Small intestine (tissue), 7 donors: ENCODE results near the gene ZNF239. TPM values are rescaled to one million over a fixed set of nuclear protein-coding genes. Genes with fewer than 3 reads are reported as not detected.
"Not testable (repeated sequence)": the region's sequence is repeated elsewhere in the genome, so short reads cannot be mapped to it uniquely, and the experiment has no call there.

Experiments
- DNase-seq, 2 donors: peaks; one replicate each; pipeline versions ENCODE4 v3.0.0 to v3.0.0-alpha.2; 2013
- FAIRE-seq: peaks from 2 replicates; lab custom pipeline; 2012; peaks lifted over from hg19 to GRCh38; lab: Jason Lieb, UNC
- H3K27ac ChIP-seq, 3 donors: one replicate each; pipeline ENCODE4 v1.5.1; 2013; ENCODE audit warnings: low read length in 2 of 3, mild to moderate bottlenecking in 2 of 3, control low read depth in 1 of 3, inconsistent platforms in 1 of 3, low read depth in 1 of 3, moderate library complexity in 1 of 3
- H3K27me3 ChIP-seq, 3 donors: one replicate each; pipeline ENCODE4 v1.6.1; 2013; ENCODE audit warnings: low read length in 3 of 3, inconsistent platforms in 1 of 3; ENCODE audit not compliant: control insufficient read depth in 3 of 3, insufficient read depth in 3 of 3
- H3K36me3 ChIP-seq, 3 donors: one replicate each; pipeline ENCODE4 v1.6.1; 2013; ENCODE audit warnings: low read length in 3 of 3, inconsistent platforms in 1 of 3, low read depth in 1 of 3, mild to moderate bottlenecking in 1 of 3, moderate library complexity in 1 of 3; ENCODE audit not compliant: control insufficient read depth in 3 of 3, insufficient read depth in 2 of 3
- H3K4me1 ChIP-seq, 3 donors: one replicate each; pipeline ENCODE4 v1.6.1; 2013; ENCODE audit warnings: low read length in 2 of 3, inconsistent platforms in 1 of 3, low read depth in 1 of 3, mild to moderate bottlenecking in 1 of 3, moderate library complexity in 1 of 3; ENCODE audit not compliant: control insufficient read depth in 3 of 3, insufficient read depth in 2 of 3
- H3K4me3 ChIP-seq, 3 donors: one replicate each; pipeline ENCODE4 v1.5.1; 2013; ENCODE audit warnings: low read length in 3 of 3, control low read depth in 1 of 3, inconsistent platforms in 1 of 3, low read depth in 1 of 3, mild to moderate bottlenecking in 1 of 3, moderate library complexity in 1 of 3
- H3K9me3 ChIP-seq, 2 donors: one replicate each; pipeline ENCODE4 v1.6.1; 2013; ENCODE audit warnings: low read depth in 1 of 2, low read length in 1 of 2; ENCODE audit not compliant: control insufficient read depth in 2 of 2, insufficient read depth in 1 of 2
- WGBS, 3 donors: extraction: QIAGEN DNeasy Blood & Tissue Kit; methylation state at CpG; one replicate each; pipeline ENCODE4 v1.1.7; 2013; 5-methylcytosine and 5-hydroxymethylcytosine counted together
- polyA plus RNA-seq, 4 donors: library from polyadenylated mRNA; stranded (reverse) in 3 of 4; unstranded in 1 of 4; fragments of 200-250 nt in 3 of 4; fragments of 120-200 nt in 1 of 4; gene quantifications; one replicate each; pipeline versions ENCODE4 v1.2.1 to v1.2.3, GENCODE V29; 2013
- donor health status: healthy with polysubstance abuse.
- donor health status: control.
- donor health status: control.
- donor health status: Bipolar disorder and iron deficiency.
- donor health status: healthy.

ZNF239 gene
- polyA plus RNA-seq, 4 donors, result 0.54 to 9.4 (median 2.6) TPM; not detected in 1

GRCh38 chr10:43606323-43607198, 32.1 kb upstream of the ZNF239 start, which contains the start of gene ZNF485:
Gene ZNF485, plus strand, starts transcription at chr10:43606438. Its CDS starts 613 bp downstream, at chr10:43607051.
- FAIRE-seq (no peak), DNase-seq (peak; percentile 47 to 84)
- H3K9me3 ChIP-seq, result peaks cover 0 to 3% of the 10 kb centered on the region in 2 donors
- peaks cover 0 to 18% (median 0%) of the 10 kb centered on the region in 3 donors for H3K36me3 ChIP-seq
- WGBS, 3 donors, result 2 to 3% (median 2%) methylated on average over 54 to 58 of the region's 58 CpGs
- peaks cover 0 to 10% (median 4%) of the 10 kb centered on the region in 3 donors for H3K4me1 ChIP-seq
- H3K27me3 ChIP-seq, result no peaks in the 10 kb centered on the region
- peak within 1 kb of the TSS in 2 of 3 donors; percentile 47 to 58 for H3K27ac ChIP-seq
- H3K4me3 ChIP-seq, result peak within 1 kb of the TSS; percentile 59 to 77 (median 72)

- H3K27me3 ChIP-seq, result no peaks in the 10 kb centered on the region
- H3K4me1 ChIP-seq, result peaks cover 0 to 10% (median 4%) of the 10 kb centered on the region in 3 donors
- H3K9me3 ChIP-seq, result peaks cover 0 to 3% of the 10 kb centered on the region in 2 donors
- no peak overlapping the region for H3K27ac ChIP-seq
- WGBS, 3 donors, result 51 to 61% (median 59%) methylated on average over 12 of the region's 12 CpGs
- H3K36me3 ChIP-seq, result peaks cover 0 to 15% (median 0%) of the 10 kb centered on the region in 3 donors
- no peak for FAIRE-seq
- no peak for DNase-seq
- peak overlapping the region in 2 of 3 donors; percentile 59 to 77 for H3K4me3 ChIP-seq
These were observed 31.5 kb upstream of the ZNF239 start for GRCh38 chr10:43605850-43606322.

GRCh38 chr10:43601576-43601975, 27.2 kb upstream of the ZNF239 start:
- not testable (repeated sequence) for H3K9me3 ChIP-seq, H3K4me3 ChIP-seq, DNase-seq, H3K36me3 ChIP-seq, H3K27ac ChIP-seq, FAIRE-seq, H3K27me3 ChIP-seq, H3K4me1 ChIP-seq
- WGBS, 3 donors, result 86 to 89% (median 88%) methylated on average over 6 of the region's 6 CpGs

GRCh38 chr10:43599333-43599732, 24.9 kb upstream of the ZNF239 start:
- DNase-seq, result no peak
- peaks cover 0 to 3% of the 10 kb centered on the region in 2 donors for H3K9me3 ChIP-seq
- 78 to 86% (median 78%) methylated on average over 2 of the region's 2 CpGs for WGBS, 3 donors
- H3K27ac ChIP-seq, result no peak overlapping the region
- H3K27me3 ChIP-seq, result no peaks in the 10 kb centered on the region
- H3K4me3 ChIP-seq, result no peak overlapping the region
- FAIRE-seq, result no peak
- peaks cover 2 to 14% (median 7%) of the 10 kb centered on the region in 3 donors for H3K4me1 ChIP-seq
- no peaks in the 10 kb centered on the region for H3K36me3 ChIP-seq

- 61 to 77% (median 64%) methylated on average over 2 of the region's 2 CpGs for WGBS, 3 donors
- no peak overlapping the region for H3K27ac ChIP-seq
- H3K9me3 ChIP-seq, result peaks cover 0 to 3% of the 10 kb centered on the region in 2 donors
- H3K4me3 ChIP-seq, result no peak overlapping the region
- H3K36me3 ChIP-seq, result no peaks in the 10 kb centered on the region
- FAIRE-seq, result no peak
- no peaks in the 10 kb centered on the region for H3K27me3 ChIP-seq
- peaks cover 2 to 17% (median 7%) of the 10 kb centered on the region in 3 donors for H3K4me1 ChIP-seq
- no peak for DNase-seq
These were observed 24.0 kb upstream of the ZNF239 start for GRCh38 chr10:43598446-43598845.

- Histone ChIP-seq H3K27ac (no peak overlapping the region), H3K27me3 (no peaks in the 10 kb centered on the region), H3K4me3 (no peak overlapping the region), H3K4me1 (peaks cover 2 to 17% (median 7%) of the 10 kb centered on the region in 3 donors), H3K9me3 (peaks cover 0 to 11% of the 10 kb centered on the region in 2 donors), H3K36me3 (no peaks in the 10 kb centered on the region)
- DNase-seq (no peak), FAIRE-seq (no peak)
- 79 to 89% (median 89%) methylated on average over 4 of the region's 4 CpGs for WGBS, 3 donors
These were observed 22.1 kb upstream of the ZNF239 start for GRCh38 chr10:43596546-43596945.

GRCh38 chr10:43595739-43596298, 21.4 kb upstream of the ZNF239 start:
- H3K9me3 ChIP-seq, result peaks cover 0 to 13% of the 10 kb centered on the region in 2 donors
- 59 to 81% (median 71%) methylated on average over 7 of the region's 7 CpGs for WGBS, 3 donors

GRCh38 chr10:43594944-43595589, 20.7 kb upstream of the ZNF239 start:
- DNase-seq (peak; percentile 73 to 75), FAIRE-seq (no peak)
- Histone ChIP-seq H3K4me3 (peak overlapping the region in 2 of 3 donors; percentile 12 to 33), H3K9me3 (peaks cover 0 to 13% of the 10 kb centered on the region in 2 donors), H3K4me1 (peaks cover 2 to 17% (median 7%) of the 10 kb centered on the region in 3 donors), H3K27ac (peak overlapping the region in 1 of 3 donors; percentile 59), H3K36me3 (no peaks in the 10 kb centered on the region), H3K27me3 (no peaks in the 10 kb centered on the region)
- 4 to 7% (median 7%) methylated on average over 8 of the region's 8 CpGs for WGBS, 3 donors

More at GRCh38 chr10:43595739-43596298, 21.4 kb upstream of the ZNF239 start:
- Histone ChIP-seq H3K27me3 (no peaks in the 10 kb centered on the region), H3K27ac (no peak overlapping the region), H3K4me1 (peaks cover 2 to 17% (median 7%) of the 10 kb centered on the region in 3 donors), H3K4me3 (no peak overlapping the region), H3K36me3 (no peaks in the 10 kb centered on the region)
- DNase-seq, result no peak
- FAIRE-seq, result no peak
